Lower lobe of right lung (tissue), 2 donors: Measurements from ENCODE around the gene TBC1D2. TPM values are rescaled to one million over a fixed set of nuclear protein-coding genes. Genes with fewer than 3 reads are reported as not detected.

Experiments used
- ATAC-seq, 2 donors: fragments of 200-7000 bp; cut with Tn5 transposase; one replicate each; pipeline ENCODE4 v1.9.1; 2020 to 2022; ENCODE audit warnings: mild to moderate bottlenecking in 2 of 2, moderate library complexity in 2 of 2
- DNase-seq: peaks from one replicate; pipeline ENCODE4 v3.0.0-alpha.2; 2020
- H3K27ac ChIP-seq: fragments of 200-600 bp; one replicate; pipeline ENCODE4 v1.8.0; 2022
- H3K27me3 ChIP-seq: fragments of 200-600 bp; one replicate; pipeline ENCODE4 v1.8.0; 2022; ENCODE audit warnings: low read depth
- H3K36me3 ChIP-seq: fragments of 200-600 bp; one replicate; pipeline ENCODE4 v1.8.0; 2022; ENCODE audit warnings: mild to moderate bottlenecking
- H3K4me1 ChIP-seq: fragments of 200-600 bp; one replicate; pipeline ENCODE4 v1.8.0; 2022
- H3K4me3 ChIP-seq: fragments of 200-600 bp; one replicate; pipeline ENCODE4 v1.8.0; 2022; ENCODE audit warnings: mild to moderate bottlenecking
- H3K9me3 ChIP-seq: fragments of 200-600 bp; one replicate; pipeline ENCODE4 v1.8.0; 2022
- CTCF ChIP-seq: fragments of 200-600 bp; IDR thresholded peaks from one replicate; pipeline ENCODE4 v1.8.0; 2022; ENCODE audit warnings: antibody characterized with exemption, mild to moderate bottlenecking
- intact Hi-C: fragments of 100-400 bp; cut with DNase I; formaldehyde crosslinking; loops from one replicate; pipeline ENCODE4 v1.11.0; 2022
- total RNA-seq: library from RNA; stranded (reverse); fragmentation: NEBNext Ultra II Directional; extraction: Animal tissue kit (Norgen Biotek cat#: 25700); gene quantifications from one replicate; pipeline ENCODE4 v1.2.1, GENCODE V29; 2021
- donor health status: DM: no; HTN: yes; CAD: no; lungs with severe emphysema.

The TBC1D2 gene
- total RNA-seq, 1 donor from 2014 or later = 64.3 TPM

- TF ChIP-seq CTCF = no peak
Measured at GRCh38 chr9:98281281-98281680, 25.8 kb upstream of the TBC1D2 start.

GRCh38 chr9:98280574-98280973, 25.1 kb upstream of the TBC1D2 start:
- Histone ChIP-seq H3K27me3 (no peaks in the 10 kb centered on the region), H3K4me1 (no peaks in the 10 kb centered on the region), H3K9me3 (no peaks in the 10 kb centered on the region), H3K36me3 (no peaks in the 10 kb centered on the region), H3K4me3 (no peak overlapping the region), H3K27ac (no peak overlapping the region)
- ATAC-seq (no peak), DNase-seq (no peak)
- intact Hi-C loops = no loop called here
- no peak for TF ChIP-seq CTCF

More at GRCh38 chr9:98281281-98281680, 25.8 kb upstream of the TBC1D2 start:
- no peaks in the 10 kb centered on the region for H3K27me3 ChIP-seq
- no peaks in the 10 kb centered on the region for H3K36me3 ChIP-seq
- H3K9me3 ChIP-seq = no peaks in the 10 kb centered on the region
- no peak overlapping the region for H3K4me3 ChIP-seq
- no peak overlapping the region for H3K27ac ChIP-seq
- DNase-seq (no peak), ATAC-seq (no peak)
- intact Hi-C loops = no loop called here
- no peaks in the 10 kb centered on the region for H3K4me1 ChIP-seq

- no peak for TF ChIP-seq CTCF
- Histone ChIP-seq H3K27me3 (no peaks in the 10 kb centered on the region), H3K27ac (no peak overlapping the region), H3K9me3 (no peaks in the 10 kb centered on the region), H3K4me1 (no peaks in the 10 kb centered on the region), H3K4me3 (no peak overlapping the region), H3K36me3 (no peaks in the 10 kb centered on the region)
- DNase-seq = no peak
- ATAC-seq = no peak
- intact Hi-C loops = no loop called here
Measured at GRCh38 chr9:98280162-98280561, 24.7 kb upstream of the TBC1D2 start.

- no peaks in the 10 kb centered on the region for H3K27me3 ChIP-seq
- H3K4me1 ChIP-seq = no peaks in the 10 kb centered on the region
- ATAC-seq = no peak
- no peaks in the 10 kb centered on the region for H3K9me3 ChIP-seq
- no peak for DNase-seq
- intact Hi-C loops = no loop called here
- no peaks in the 10 kb centered on the region for H3K36me3 ChIP-seq
- no peak overlapping the region for H3K4me3 ChIP-seq
- no peak overlapping the region for H3K27ac ChIP-seq
- no peak for TF ChIP-seq CTCF
Measured at GRCh38 chr9:98276907-98277469, 21.5 kb upstream of the TBC1D2 start.

GRCh38 chr9:98275159-98275558, 19.7 kb upstream of the TBC1D2 start:
- H3K27me3 ChIP-seq = no peaks in the 10 kb centered on the region
- ATAC-seq (no peak), DNase-seq (no peak)
- intact Hi-C loops = no loop called here
- no peaks in the 10 kb centered on the region for H3K36me3 ChIP-seq
- no peak for TF ChIP-seq CTCF
- no peak overlapping the region for H3K27ac ChIP-seq
- H3K4me3 ChIP-seq = no peak overlapping the region
- H3K9me3 ChIP-seq = no peaks in the 10 kb centered on the region
- H3K4me1 ChIP-seq = no peaks in the 10 kb centered on the region

GRCh38 chr9:98272083-98272482, 16.6 kb upstream of the TBC1D2 start:
- no peak for DNase-seq
- no peaks in the 10 kb centered on the region for H3K9me3 ChIP-seq
- H3K27ac ChIP-seq = no peak overlapping the region
- H3K4me3 ChIP-seq = no peak overlapping the region
- H3K36me3 ChIP-seq = no peaks in the 10 kb centered on the region
- H3K27me3 ChIP-seq = no peaks in the 10 kb centered on the region
- TF ChIP-seq CTCF = no peak
- intact Hi-C loops = no loop called here
- H3K4me1 ChIP-seq = no peaks in the 10 kb centered on the region
- ATAC-seq = no peak
